GM21381 (cell line): ENCODE results near the gene GPX4.

Source experiments
- ATAC-seq: cut with Tn5 transposase; IDR thresholded peaks from one replicate; pipeline ENCODE4 v1.9.1; 2021; ENCODE audit warnings: mild to moderate bottlenecking, moderate library complexity; ENCODE audit not compliant: unreplicated experiment

Gene GPX4

GRCh38 chr19:1068009-1069001 is 35.5 kb upstream of the GPX4 start:
- no peak for ATAC-seq

- ATAC-seq, result no peak
Observed at GRCh38 chr19:1069009-1069779, 34.6 kb upstream of the GPX4 start.

- ATAC-seq, result no peak
Observed at GRCh38 chr19:1070576-1070930, 33.2 kb upstream of the GPX4 start.

- no peak for ATAC-seq
Observed at GRCh38 chr19:1070931-1071791, 32.6 kb upstream of the GPX4 start.

- no peak for ATAC-seq
Observed at GRCh38 chr19:1072371-1073015, 31.3 kb upstream of the GPX4 start.

GRCh38 chr19:1073063-1073955 is 30.5 kb upstream of the GPX4 start:
- ATAC-seq, result no peak

GRCh38 chr19:1073956-1074517 is 29.8 kb upstream of the GPX4 start:
- ATAC-seq, result no peak

- peak; percentile 52 for ATAC-seq
Observed at GRCh38 chr19:1074544-1075283, 29.1 kb upstream of the GPX4 start.

- no peak for ATAC-seq
Observed at GRCh38 chr19:1076046-1076386, 27.8 kb upstream of the GPX4 start.

- ATAC-seq, result peak; percentile 47
Observed at GRCh38 chr19:1076951-1077350, 26.8 kb upstream of the GPX4 start.

- ATAC-seq, result no peak
Observed at GRCh38 chr19:1079566-1080111, 24.2 kb upstream of the GPX4 start.

GRCh38 chr19:1080360-1081161 is 23.2 kb upstream of the GPX4 start:
- no peak for ATAC-seq

- no peak for ATAC-seq
Observed at GRCh38 chr19:1081301-1082164, 22.3 kb upstream of the GPX4 start.

GRCh38 chr19:1082165-1082927 is 21.4 kb upstream of the GPX4 start:
- no peak for ATAC-seq

GRCh38 chr19:1082928-1083816 is 20.6 kb upstream of the GPX4 start:
- no peak for ATAC-seq
